Endothelial cell (in vitro differentiated cells): ENCODE data around the gene IKZF1. TPM values are rescaled to one million over a fixed set of nuclear protein-coding genes. Genes with fewer than 3 reads are reported as not detected.

ENCODE experiments used
- DNase-seq: peaks from one replicate; pipeline ENCODE4 v3.0.0; 2021; ENCODE audit warnings: low spot score
- H3K27ac Mint-ChIP-seq: one replicate; pipeline ENCODE4 v1.8.0; 2021; ENCODE audit warnings: mixed read lengths, inconsistent platforms; ENCODE audit not compliant: unreplicated experiment
- H3K27me3 Mint-ChIP-seq: one replicate; pipeline ENCODE4 v1.8.0; 2021; ENCODE audit warnings: mild to moderate bottlenecking, moderate library complexity, mixed read lengths, inconsistent platforms; ENCODE audit not compliant: unreplicated experiment
- H3K36me3 Mint-ChIP-seq: one replicate; pipeline ENCODE4 v1.8.0; 2021; ENCODE audit warnings: mild to moderate bottlenecking, low read depth, mixed read lengths, inconsistent platforms; ENCODE audit not compliant: unreplicated experiment
- H3K4me1 Mint-ChIP-seq: one replicate; pipeline ENCODE4 v1.8.0; 2021; ENCODE audit warnings: mild to moderate bottlenecking, mixed read lengths, inconsistent platforms; ENCODE audit not compliant: unreplicated experiment
- H3K4me3 Mint-ChIP-seq: one replicate; pipeline ENCODE4 v1.8.0; 2021; ENCODE audit warnings: mild to moderate bottlenecking, mixed read lengths, inconsistent platforms; ENCODE audit not compliant: unreplicated experiment
- H3K9me3 Mint-ChIP-seq: one replicate; pipeline ENCODE4 v1.8.0; 2021; ENCODE audit warnings: mixed read lengths, inconsistent platforms; ENCODE audit not compliant: unreplicated experiment
- CTCF ChIP-seq: fragments of 200-600 bp; sonication (generic); IDR thresholded peaks from one replicate; pipeline ENCODE4 v1.5.0; 2021; ENCODE audit warnings: antibody characterized with exemption; ENCODE audit not compliant: unreplicated experiment
- total RNA-seq: library from RNA; stranded (reverse); fragmentation: NEBNext Ultra II Directional; extraction: Animal tissue kit (Norgen Biotek cat#: 25700); gene quantifications from one replicate; pipeline ENCODE4 v1.2.1, GENCODE V29; 2021; ENCODE audit not compliant: unreplicated experiment

Gene IKZF1
- total RNA-seq, 1 donor from 2014 or later = 3.1 TPM

DNA sequence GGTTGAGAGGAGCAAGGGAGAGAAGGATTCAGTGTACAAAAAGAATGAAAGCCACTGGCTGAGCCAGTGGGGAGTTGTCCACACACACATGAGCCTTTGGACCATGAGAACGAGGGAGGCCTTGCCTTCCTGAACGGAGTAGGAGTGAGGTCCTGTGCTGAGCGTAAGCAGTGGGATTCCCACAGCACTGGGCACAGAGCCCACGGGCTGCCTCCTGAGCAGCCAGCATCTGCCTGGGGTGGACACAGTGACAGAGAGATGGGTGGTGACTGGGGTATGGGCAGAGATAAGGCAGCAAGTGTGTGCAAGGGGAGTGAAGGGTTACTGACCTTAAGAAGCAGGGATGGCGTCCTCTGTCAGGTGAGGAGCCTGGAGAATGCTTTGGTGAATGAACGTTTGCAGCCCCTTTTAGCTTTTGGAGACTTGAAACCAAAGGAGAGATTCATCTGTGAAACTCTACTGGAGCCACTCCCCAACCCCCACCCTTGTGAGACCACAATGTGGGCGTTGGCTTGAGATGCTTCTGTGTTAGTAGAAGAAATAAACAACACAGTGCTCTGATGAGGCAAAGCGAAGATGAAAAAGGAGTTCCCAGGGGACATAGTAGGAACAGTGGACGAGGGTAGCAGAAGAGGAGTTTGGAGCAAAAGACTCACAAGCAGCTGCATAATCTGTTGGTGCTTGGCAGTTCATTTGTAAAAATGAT, 89.2 kb downstream of the IKZF1 start:
- H3K4me1 Mint-ChIP-seq = no peaks in the 10 kb centered on the region
- TF ChIP-seq CTCF = no peak
- peaks cover 6% of the 10 kb centered on the region for H3K36me3 Mint-ChIP-seq
- no peaks in the 10 kb centered on the region for H3K27me3 Mint-ChIP-seq
- no peak for DNase-seq
- H3K27ac Mint-ChIP-seq = no peak overlapping the region
- H3K4me3 Mint-ChIP-seq = no peak overlapping the region
- no peaks in the 10 kb centered on the region for H3K9me3 Mint-ChIP-seq

DNA sequence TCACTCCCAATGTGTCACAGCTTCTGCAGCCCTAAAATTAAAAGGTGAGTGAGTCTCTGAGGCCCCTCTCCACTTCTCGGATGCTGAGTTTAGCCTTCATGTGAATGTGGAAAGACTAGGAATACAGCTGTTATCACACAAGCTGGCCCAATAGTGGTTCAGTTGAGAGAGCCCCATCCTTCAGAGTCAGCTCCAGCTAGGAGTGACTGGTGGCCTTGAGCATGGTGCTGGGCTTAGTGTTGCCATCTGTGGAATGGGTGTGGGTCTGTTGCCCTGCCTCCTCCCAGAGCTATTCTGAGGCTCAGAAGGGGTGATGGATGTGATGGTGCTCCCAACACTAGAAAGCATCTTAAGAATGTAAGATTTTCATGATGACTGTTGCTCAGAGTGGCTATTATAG, 89.8 kb downstream of the IKZF1 start:
- no peak for TF ChIP-seq CTCF
- no peaks in the 10 kb centered on the region for H3K4me1 Mint-ChIP-seq
- no peaks in the 10 kb centered on the region for H3K9me3 Mint-ChIP-seq
- no peak for DNase-seq
- no peaks in the 10 kb centered on the region for H3K27me3 Mint-ChIP-seq
- H3K36me3 Mint-ChIP-seq = peaks cover 6% of the 10 kb centered on the region
- no peak overlapping the region for H3K4me3 Mint-ChIP-seq
- H3K27ac Mint-ChIP-seq = no peak overlapping the region

GRCh38 chr7:50396856-50397255, 92.3 kb downstream of the IKZF1 start:
- H3K36me3 Mint-ChIP-seq = peaks cover 11% of the 10 kb centered on the region
- H3K9me3 Mint-ChIP-seq = no peaks in the 10 kb centered on the region
- DNase-seq = no peak
- H3K27ac Mint-ChIP-seq = no peak overlapping the region
- peaks cover 1% of the 10 kb centered on the region for H3K27me3 Mint-ChIP-seq
- no peaks in the 10 kb centered on the region for H3K4me1 Mint-ChIP-seq
- no peak overlapping the region for H3K4me3 Mint-ChIP-seq
- TF ChIP-seq CTCF = no peak

- Mint-ChIP-seq H3K4me3 (no peak overlapping the region), H3K36me3 (peaks cover 11% of the 10 kb centered on the region), H3K27me3 (peaks cover 1% of the 10 kb centered on the region), H3K9me3 (no peaks in the 10 kb centered on the region), H3K4me1 (no peaks in the 10 kb centered on the region), H3K27ac (no peak overlapping the region)
- no peak for TF ChIP-seq CTCF
- DNase-seq = no peak
Measured at GRCh38 chr7:50397320-50397970, 92.9 kb downstream of the IKZF1 start.

DNA sequence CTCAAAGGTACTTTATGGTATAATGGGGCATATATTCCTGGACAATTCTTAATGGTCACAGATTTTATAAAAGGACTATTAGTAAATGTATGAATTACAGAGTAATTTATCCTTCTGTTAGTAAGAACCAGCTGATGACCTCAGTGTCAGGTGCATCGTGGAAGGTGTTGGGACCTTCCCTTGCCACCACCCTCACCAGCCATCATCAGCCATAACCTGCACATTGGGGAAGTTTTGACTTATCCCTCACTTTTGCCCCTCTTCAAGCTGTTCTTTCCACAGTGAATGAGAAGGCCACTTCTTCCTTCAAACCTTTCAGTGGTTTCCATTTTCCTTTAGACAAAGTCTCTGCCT, 93.4 kb downstream of the IKZF1 start:
- no peak for DNase-seq
- Mint-ChIP-seq H3K4me3 (no peak overlapping the region), H3K27ac (no peak overlapping the region), H3K27me3 (peaks cover 1% of the 10 kb centered on the region), H3K36me3 (peaks cover 8% of the 10 kb centered on the region), H3K9me3 (no peaks in the 10 kb centered on the region), H3K4me1 (no peaks in the 10 kb centered on the region)
- no peak for TF ChIP-seq CTCF
